IMR-90 (cell line): Measurements from ENCODE around the gene ELFN1.

Source experiments
- BHLHE40 ChIP-seq: fragments of 150-350 bp; IDR thresholded peaks from 2 replicates; pipeline ENCODE4 v1.6.1; 2016; ENCODE audit warnings: mild to moderate bottlenecking, low read depth, low read length
- MAFK ChIP-seq: IDR thresholded peaks from 2 replicates; pipeline ENCODE4 v1.6.1; 2012; ENCODE audit warnings: low read depth, low read length, improper control_type of control experiment
- POLR2A ChIP-seq: IDR thresholded peaks from 2 replicates; pipeline ENCODE4 v1.6.1; 2012; ENCODE audit warnings: mild to moderate bottlenecking, low read depth, low read length
- SMC3 ChIP-seq: fragments of 150-350 bp; IDR thresholded peaks from 2 replicates; pipeline ENCODE4 v1.6.1; 2016; ENCODE audit warnings: low read depth, mild to moderate bottlenecking, antibody characterized with exemption, low read length, moderate library complexity
- TF ChIP-seq, protein P1 (sequence below): conservative IDR thresholded peaks from 2 replicates; pipeline ENCODE4 v1.5.1; 2012; ENCODE audit warnings: mild to moderate bottlenecking, low read depth, low read length, improper control_type of control experiment

DNA sequence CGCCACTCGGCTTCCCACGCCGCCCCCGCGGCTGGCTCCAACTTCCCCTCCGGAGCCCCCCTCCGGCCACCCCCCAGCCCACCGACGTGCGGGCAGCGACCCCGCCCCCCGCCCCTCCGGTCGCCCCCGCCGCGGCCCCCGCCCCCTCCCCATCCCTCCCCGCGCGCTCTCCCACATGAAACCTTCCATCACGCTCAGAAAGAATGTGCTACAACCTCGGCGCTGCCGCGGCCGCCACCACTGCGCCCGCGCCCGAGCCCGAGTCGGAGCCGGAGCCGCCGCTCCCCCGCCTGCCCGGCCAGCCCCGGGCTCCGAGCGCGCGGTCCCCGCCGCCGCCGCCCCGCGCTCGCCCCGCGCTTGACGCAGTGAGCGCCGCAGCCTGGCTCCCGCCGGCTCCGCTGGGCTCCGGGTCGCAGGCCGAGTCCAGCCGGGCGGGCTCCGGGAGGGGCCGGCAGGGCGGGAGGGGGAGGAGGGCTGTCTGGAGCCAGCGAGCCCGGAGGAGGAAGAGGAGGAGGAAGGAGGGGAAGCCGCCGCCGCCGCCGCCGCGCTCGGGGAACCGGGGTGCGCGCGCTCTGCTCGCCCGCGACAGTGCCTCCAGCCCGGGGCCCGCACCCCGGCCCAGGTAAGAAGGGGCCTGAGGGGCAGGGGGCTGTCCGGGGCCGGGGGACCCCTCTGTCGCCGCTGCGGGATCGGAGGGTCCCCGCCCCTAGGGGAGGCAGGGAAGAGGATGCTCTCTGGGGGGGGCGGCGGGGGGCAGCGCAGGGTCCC, 4.3 kb upstream of the ELFN1 start:
- TF ChIP-seq, protein P1, sequence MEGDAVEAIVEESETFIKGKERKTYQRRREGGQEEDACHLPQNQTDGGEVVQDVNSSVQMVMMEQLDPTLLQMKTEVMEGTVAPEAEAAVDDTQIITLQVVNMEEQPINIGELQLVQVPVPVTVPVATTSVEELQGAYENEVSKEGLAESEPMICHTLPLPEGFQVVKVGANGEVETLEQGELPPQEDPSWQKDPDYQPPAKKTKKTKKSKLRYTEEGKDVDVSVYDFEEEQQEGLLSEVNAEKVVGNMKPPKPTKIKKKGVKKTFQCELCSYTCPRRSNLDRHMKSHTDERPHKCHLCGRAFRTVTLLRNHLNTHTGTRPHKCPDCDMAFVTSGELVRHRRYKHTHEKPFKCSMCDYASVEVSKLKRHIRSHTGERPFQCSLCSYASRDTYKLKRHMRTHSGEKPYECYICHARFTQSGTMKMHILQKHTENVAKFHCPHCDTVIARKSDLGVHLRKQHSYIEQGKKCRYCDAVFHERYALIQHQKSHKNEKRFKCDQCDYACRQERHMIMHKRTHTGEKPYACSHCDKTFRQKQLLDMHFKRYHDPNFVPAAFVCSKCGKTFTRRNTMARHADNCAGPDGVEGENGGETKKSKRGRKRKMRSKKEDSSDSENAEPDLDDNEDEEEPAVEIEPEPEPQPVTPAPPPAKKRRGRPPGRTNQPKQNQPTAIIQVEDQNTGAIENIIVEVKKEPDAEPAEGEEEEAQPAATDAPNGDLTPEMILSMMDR, result no peak
- TF ChIP-seq SMC3 (no peak), POLR2A (no peak), MAFK (no peak), BHLHE40 (no peak)
